ENCODE results near the gene L3MBTL1.
A peak's percentile ranks its signal among the peaks of the same experiment; 100 is the strongest.
"Not testable (repeated sequence)": the region's sequence is repeated elsewhere in the genome, so short reads cannot be mapped to it uniquely, and the experiment has no call there.

The L3MBTL1 gene

GRCh38 chr20:43560974-43561373 is 53.5 kb downstream of the L3MBTL1 start:
- no peak for DNase-seq

- no peak for DNase-seq
Measured at GRCh38 chr20:43563429-43563828, 55.9 kb downstream of the L3MBTL1 start.

- DNase-seq = no peak
Measured at GRCh38 chr20:43563991-43564390, 56.5 kb downstream of the L3MBTL1 start.

GRCh38 chr20:43564455-43564854 is 57.0 kb downstream of the L3MBTL1 start:
- DNase-seq = no peak

- no peak for DNase-seq
Measured at GRCh38 chr20:43564993-43565757, 57.7 kb downstream of the L3MBTL1 start.

GRCh38 chr20:43565758-43566104 is 58.2 kb downstream of the L3MBTL1 start:
- DNase-seq = no peak

- no peak for DNase-seq
Measured at GRCh38 chr20:43567477-43567876, 60.0 kb downstream of the L3MBTL1 start.

- no peak for DNase-seq
Measured at GRCh38 chr20:43568706-43569105, 61.2 kb downstream of the L3MBTL1 start.

- DNase-seq = no peak
Measured at GRCh38 chr20:43569282-43569681, 61.8 kb downstream of the L3MBTL1 start.

- DNase-seq = no peak
Measured at GRCh38 chr20:43570496-43570895, 63.0 kb downstream of the L3MBTL1 start.

GRCh38 chr20:43571310-43571709 is 63.8 kb downstream of the L3MBTL1 start:
- DNase-seq = no peak

GRCh38 chr20:43571771-43572170 is 64.3 kb downstream of the L3MBTL1 start:
- DNase-seq = no peak

GRCh38 chr20:43572891-43573290 is 65.4 kb downstream of the L3MBTL1 start:
- DNase-seq = no peak

- no peak for DNase-seq
Measured at GRCh38 chr20:43576108-43576507, 68.6 kb downstream of the L3MBTL1 start.

GRCh38 chr20:43579861-43580793 is 72.6 kb downstream of the L3MBTL1 start:
- DNase-seq = no peak

- DNase-seq = no peak
Measured at GRCh38 chr20:43583133-43583864, 75.8 kb downstream of the L3MBTL1 start.

GRCh38 chr20:43583982-43584432 is 76.5 kb downstream of the L3MBTL1 start:
- peak; percentile 43 for DNase-seq

GRCh38 chr20:43584448-43585136 is 77.1 kb downstream of the L3MBTL1 start:
- no peak for DNase-seq

GRCh38 chr20:43586641-43587040 is 79.1 kb downstream of the L3MBTL1 start:
- no peak for DNase-seq

- DNase-seq = not testable (repeated sequence)
Measured at GRCh38 chr20:43588526-43588925, 81.0 kb downstream of the L3MBTL1 start.

GRCh38 chr20:43590036-43590391 is 82.5 kb downstream of the L3MBTL1 start:
- DNase-seq = peak; percentile 68

GRCh38 chr20:43590392-43591303 is 83.2 kb downstream of the L3MBTL1 start, which contains the start of gene IFT52:
Gene IFT52 (plus strand): TSS chr20:43590937. CDS start chr20:43594699, 3,762 bp downstream.
- DNase-seq = peak; percentile 98
